HG03432 (cell line): Measurements from ENCODE around the gene RPTOR.
A peak's percentile ranks its signal among the peaks of the same experiment; 100 is the strongest.

Experiments
- ATAC-seq: cut with Tn5 transposase; IDR thresholded peaks from one replicate; pipeline ENCODE4 v1.9.1; 2021; ENCODE audit warnings: mild to moderate bottlenecking, moderate library complexity; ENCODE audit not compliant: unreplicated experiment

The RPTOR gene

DNA sequence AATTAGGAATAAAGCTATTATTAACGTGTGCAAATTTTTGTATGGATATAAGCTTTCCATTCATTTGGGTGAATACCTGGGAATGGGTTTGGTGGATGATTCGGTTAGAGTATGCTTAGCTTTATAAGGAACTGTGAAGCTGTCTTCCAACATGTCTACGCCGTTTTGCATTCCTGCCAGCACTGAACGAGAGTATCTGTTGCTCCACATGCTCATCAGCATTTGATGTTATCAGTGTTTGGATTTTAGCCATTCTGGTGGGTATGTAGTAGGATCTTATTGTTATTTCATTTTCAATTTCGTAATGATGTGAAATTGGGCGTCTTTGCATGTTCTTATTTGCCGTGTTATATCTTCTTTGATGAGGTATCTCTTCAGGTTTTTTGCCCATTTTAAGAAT, 168.0 kb downstream of the RPTOR start:
- no peak for ATAC-seq

DNA sequence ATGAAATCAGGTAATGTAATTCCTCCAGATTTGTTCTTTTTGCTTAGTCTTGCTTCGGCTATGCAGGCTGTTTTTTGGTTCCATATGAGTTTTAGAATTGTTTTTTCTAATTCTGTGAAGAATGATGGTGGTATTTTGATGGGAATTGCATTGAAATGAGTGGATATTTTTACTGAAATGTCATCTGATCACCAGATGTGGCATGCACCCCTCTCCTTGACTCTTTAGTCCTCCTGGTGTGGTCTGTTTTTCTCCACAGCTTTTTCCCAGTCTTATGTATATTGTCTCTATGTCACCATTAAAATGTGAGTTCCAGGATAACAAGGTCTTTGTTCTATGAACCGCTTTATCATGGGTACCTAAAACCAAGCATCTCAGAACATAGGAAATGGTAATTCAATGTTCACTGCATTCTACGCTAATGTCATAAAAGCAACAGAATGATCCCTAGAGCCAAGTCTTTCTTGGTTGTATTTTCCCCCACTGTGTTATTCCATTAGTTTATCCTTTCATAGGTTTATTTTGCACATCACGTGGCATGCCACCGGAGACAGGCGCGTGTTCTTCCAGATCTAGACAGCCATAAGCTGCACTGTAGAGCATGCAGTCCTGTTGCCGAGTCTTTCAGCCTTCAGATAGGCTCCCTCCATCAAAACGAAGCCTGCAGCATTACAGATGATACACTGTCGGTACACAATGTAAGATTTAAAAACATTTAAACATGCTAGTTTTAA, 172.5 kb downstream of the RPTOR start:
- ATAC-seq: no peak

DNA sequence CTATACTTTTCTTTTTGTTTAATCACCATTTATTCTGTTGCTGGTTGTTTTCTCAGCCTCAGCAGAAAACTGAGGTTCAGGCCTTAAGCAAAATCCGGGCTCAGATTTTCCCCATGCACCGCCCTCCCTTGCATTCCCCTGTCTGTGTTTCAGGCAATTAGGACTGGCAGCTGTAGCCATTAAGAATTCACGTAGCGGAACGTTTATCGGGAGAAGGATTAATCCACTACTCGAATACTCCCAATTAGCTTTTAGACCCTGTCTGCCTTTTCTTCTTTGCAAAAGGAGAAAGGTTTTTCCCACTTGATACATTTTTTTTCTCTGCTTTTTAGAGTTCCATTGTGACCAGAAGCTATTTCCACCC, 173.1 kb downstream of the RPTOR start:
- no peak for ATAC-seq

DNA sequence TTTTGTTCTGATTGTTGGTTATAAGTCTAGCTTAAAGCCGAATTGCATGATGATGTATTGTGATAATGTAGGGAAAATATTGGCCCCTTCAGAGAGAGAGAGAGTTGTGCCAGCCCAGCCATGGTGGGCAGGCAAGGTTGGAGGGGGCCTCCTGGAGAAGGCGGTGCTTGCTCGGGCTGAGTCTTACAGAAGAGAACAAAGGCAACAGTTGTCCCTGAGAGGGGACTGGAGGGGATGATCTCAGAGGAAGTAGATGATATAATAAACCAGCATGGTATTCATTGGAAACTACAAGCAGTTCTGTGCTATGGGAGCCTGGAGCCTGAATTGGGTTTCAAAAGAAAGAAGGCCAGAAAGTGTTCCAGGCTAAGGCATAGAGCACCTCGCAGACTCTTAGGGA, 173.8 kb downstream of the RPTOR start:
- no peak for ATAC-seq

DNA sequence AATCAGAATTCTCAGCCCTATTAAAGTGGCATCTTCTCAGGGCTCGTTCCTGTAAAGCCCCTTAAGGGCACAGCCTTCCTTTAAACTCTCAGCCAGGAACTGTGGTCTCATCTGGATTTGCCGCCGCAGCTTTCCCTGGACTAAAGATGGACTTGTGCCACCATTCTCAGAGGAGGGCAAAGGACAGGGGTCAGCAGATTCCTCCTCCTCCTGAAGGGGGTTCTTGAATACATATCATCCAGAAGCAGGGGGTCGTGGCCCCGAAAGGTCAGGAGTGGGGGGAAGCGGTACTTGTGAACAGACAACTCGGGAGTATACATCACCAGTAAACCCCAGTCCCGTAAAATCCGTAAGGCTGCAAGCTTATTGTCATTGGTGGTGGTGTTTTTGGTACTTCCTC, 174.8 kb downstream of the RPTOR start:
- ATAC-seq: no peak

DNA sequence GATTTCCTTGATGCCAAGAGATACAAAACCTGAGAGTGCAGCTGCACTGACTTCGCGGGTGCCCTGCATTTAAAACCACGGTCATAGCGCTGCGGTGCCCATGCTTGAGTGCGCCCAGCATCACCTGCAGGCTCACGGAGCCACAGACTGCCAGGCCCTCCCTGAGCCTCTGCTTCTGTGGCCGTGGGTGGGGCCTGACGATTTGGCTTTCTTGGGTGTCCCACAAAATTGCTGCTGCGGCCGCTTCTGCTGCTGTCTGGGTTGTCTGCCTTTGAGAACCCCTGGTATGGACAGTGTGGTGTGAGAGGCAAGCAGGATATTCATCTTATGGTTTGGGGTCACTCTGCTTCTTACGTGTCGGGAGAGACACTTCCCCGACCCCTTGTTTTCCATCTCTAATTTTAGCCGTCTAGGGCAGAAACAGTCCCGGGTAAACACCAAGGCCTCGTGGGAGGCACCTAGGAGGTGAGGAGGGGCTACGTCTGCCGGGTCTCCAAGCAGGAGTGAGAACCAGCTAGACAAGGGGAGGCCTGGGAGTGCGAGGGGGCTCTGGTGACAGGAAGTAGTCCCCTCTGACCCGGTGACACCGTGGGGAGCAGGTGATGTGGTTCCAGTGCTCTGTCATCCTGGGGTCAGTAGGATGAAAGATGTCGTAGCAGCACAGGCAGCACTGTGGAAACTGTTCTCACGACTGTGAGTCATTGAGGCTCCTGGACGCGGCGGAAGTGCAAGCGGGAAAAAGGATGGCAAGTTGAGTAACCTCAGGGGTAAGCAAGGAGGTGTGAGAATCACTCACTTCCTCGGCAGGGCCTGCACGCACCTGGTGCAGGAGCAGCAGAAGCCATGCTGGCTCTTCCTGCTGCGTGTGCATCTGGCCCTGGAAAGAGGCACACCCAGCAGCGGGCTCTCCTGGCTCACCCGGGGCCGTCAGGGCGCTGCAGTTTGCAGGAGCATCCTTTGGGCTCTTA, 176.3 kb downstream of the RPTOR start:
- no peak for ATAC-seq

DNA sequence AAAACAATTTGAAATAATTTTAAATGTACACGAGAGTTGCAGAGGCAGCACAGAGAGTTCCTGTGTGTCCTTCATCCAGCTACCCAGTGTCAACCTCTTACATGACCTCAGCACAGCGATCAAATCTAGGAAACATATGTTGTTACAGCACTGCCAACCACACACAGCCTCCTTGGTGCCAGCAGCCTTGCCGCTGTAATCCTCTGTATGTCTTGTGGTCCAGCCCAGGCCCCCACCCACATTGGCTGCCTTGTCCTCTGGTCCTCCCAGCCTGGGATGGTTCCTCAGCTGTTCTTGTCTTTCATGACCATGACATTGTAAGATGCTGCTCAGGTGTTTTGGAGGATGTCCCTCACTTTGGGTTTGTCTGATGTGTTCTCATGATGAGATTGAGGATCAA, 178.0 kb downstream of the RPTOR start:
- ATAC-seq: no peak

DNA sequence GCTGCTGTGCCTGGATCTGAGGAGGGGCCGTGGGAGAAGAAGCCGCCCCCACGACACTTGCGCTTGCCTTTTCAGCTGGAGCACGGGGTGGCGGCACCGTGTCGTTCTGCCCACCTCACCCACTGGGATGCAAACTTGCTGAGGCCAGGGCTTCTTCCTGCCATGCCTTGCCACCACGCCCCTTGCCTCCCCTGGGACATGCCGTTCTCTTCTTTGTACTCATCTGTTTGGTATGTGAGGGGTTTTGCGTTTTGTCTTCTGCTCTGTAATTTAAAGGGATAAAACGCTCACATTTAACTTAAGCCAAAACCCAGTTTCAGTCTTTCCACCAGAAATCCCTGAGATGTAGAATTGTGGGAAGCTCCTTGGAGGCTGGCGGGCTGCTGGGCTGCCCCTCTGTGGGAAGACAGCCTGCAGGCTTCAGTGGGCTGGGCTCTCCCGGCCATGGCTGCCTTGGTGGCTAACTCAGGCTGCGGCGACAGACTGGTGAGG, 180.2 kb downstream of the RPTOR start:
- no peak for ATAC-seq

DNA sequence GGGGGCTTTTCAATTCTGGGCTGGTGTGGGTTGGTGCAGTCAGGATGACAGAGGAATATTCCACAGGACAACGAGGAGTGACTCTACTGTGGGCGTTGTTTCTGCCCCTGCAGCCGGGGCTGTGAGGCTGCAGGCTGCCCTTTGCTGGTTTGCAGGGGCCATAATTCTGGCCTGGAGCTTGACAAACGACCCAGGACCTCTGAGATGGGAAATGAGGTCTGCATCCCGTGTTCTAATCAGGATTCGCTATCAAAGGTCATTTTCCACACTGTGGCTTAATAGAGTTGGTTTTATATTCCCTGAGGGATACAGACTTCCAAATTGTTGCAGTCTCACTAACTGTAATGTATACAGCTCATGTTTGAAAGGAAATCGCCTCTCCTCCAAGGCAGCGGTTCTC, 180.9 kb downstream of the RPTOR start:
- ATAC-seq: no peak

DNA sequence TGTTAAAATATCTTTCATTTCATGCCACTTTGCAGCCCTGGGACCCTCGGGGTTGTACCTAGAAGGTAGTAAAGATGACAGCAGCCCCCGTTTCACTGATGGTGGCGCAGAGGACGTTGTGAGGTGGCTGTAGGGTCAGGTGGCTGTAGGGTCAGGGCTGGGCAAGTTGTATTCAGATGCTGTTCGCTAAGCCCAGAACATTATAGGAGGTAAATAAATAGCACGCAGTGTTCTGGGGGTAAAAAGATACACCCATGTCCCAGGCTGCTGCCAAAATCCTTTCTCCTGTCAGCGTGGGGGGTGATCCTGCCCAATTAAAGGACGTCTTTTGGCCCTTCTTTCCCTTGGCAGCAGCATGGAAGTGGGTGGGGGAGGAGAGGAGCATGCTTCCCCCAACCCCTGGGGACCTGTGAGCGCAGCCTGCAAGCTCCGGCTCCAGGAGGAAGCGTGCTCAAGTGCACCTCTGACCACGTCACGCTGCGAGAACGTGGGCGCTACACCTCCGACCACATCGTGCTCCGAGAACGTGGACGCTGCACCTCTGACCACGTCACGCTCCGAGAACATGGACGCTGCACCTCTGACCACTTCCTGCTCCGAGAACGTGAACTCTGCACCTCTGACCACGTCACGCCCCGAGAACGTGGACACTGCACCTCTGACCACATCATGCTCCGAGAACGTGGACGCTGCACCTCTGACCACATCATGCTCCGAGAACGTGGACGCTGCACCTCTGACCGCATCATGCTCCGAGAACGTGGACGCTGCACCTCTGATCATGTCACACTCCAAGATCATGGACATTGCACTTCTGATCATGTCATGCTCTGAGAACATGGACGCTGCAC, 182.1 kb downstream of the RPTOR start:
- no peak for ATAC-seq

DNA sequence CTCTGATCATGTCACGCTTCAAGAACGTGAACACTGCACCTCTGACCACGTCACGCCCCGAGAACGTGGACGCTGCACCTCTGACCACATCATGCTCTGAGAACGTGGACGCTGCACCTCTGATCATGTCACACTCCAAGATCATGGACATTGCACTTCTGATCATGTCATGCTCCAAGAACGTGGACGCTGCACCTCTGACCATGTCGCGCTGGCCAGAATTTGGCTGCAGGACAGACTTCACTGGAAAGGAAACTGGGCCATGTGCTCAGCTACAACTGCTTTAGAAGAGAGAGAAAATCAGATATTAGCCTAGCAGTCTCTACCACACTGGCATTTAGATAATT, 182.7 kb downstream of the RPTOR start:
- no peak for ATAC-seq

DNA sequence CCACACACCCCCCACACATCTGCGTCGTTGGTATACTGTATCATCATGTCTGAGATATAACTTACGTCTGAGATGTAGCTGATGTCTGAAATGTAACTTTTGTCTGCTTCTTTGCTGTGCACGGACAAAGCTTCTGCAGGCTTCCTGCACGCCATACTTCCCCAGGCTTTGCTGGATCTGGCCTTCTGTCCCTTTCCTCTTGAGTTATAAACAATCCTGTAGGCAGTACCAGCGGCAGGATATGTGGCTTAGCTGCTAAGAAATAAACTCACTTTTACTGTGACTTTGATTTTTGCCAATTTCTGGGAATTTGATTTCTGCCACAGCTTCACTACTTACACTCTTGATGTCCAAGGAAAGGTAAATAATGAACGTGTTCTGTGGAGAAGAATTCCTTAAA, 184.4 kb downstream of the RPTOR start:
- no peak for ATAC-seq

DNA sequence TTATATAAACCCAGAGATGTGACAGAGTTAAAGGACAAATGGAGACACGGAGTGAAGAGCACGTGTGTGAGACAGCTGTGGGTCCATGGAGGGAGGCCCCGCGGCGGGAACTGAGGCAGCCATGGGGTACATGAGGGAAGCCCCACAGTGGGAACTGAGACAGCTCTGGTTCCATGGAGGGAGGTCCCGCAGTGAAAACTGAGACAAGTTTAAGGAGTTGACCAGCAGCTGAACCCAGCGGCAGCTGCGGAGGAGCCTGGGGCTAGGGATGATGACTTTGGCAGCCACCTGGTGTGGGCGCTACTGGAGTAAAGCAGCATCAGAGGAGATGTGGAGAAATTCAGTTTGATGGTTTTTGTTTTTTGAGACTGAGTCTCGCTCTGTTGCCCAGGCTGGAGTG, 185.1 kb downstream of the RPTOR start:
- ATAC-seq: no peak

DNA sequence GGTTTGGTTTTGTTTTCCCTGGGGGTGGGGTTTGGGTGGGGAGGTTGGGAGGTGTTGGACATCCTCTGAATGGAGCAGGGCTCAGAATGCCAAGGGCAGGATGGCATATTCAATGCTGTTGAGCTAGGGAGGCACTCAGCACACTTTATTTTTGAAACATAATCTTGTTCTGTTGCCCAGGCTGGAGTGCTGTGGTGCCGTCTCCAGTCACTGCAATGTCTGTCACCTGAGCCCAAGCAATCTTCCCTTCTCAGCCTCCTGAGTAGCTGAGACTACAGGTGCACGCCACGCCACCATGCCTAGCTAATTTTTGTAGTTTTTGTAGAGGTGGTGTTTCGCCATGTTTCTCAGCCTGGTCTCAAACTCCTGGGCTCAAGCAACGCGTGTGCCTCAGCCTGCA, 186.1 kb downstream of the RPTOR start:
- ATAC-seq: no peak

DNA sequence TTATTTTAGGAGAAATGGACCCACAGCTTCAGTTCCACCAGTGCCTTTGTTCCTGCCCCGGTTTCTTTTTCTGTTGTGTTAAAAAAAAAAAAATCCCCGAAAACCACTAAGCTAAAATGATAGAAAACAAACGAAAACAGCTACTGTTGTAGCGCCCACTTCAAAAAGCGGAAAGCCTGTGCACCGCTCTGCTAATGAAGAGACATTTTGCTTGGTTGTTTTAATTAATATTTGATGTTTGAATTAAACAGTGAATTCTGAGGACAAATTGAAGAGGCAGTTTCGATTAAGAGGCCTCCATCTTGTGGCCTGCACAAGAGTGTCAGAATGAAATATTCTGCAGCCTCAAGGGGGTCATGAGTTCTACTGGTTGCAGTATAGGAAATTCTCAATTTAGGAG, 186.7 kb downstream of the RPTOR start:
- ATAC-seq: no peak

DNA sequence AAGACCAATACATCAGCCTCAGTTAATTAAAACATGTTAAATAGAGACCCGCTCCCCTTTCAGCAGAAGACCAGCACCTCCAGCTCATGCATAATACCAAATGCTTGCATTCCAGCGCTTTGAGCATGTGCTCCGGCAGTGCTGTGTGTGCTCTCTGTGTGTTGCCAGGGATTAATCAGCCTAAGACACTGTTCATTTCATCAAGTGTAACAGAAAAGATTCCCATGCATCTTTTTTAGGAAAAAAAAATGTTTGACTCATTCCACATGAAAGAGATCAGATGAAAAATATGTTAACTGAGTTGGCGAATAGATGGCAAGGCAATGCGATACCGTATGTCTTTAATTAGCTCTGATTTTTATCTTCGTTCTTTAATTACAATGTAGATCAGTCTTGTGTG, 187.6 kb downstream of the RPTOR start:
- ATAC-seq: no peak

DNA sequence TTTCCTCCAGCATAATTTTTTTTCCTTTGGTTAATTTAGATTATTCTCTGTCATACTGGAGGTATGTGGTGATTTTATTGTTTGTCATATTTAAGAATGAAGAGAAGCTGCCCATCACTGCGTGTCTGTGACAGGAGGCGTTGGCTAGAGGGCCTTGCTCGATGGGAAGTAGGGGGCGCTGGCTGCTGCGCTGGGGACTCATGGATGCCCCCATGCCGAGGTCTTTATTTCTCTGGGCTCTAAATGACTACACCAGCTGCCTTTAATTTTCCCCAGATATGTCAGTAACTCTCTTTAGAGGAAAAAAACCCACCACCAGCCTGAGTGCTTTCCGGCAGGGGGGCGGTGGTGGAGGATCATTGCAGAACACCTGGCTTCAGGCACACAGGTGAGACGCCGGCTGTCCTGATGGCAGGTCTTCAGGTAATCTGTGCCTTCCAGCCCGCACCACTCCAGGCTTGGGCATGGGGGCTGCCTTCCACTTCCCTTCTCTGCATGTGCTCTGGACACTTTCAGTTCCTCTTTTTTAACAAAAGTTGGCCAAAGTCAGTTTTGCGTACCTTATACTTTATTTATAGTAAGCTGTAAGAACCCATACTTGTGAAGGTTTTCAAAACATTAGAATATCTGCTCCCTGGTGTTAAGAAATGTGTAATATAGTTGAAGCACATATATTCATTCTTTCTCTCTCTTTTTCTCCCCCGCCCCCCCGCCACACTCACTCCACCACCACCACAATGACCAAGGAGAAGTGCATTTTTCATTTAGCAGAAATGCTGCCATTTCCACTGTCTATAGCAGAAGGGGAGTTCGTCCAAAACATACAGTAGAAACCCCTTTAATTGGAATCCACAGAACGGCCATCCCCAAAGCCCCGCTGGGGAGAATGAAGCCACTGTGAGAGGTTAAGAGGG, 192.7 kb downstream of the RPTOR start:
- peak; percentile 72 for ATAC-seq

DNA sequence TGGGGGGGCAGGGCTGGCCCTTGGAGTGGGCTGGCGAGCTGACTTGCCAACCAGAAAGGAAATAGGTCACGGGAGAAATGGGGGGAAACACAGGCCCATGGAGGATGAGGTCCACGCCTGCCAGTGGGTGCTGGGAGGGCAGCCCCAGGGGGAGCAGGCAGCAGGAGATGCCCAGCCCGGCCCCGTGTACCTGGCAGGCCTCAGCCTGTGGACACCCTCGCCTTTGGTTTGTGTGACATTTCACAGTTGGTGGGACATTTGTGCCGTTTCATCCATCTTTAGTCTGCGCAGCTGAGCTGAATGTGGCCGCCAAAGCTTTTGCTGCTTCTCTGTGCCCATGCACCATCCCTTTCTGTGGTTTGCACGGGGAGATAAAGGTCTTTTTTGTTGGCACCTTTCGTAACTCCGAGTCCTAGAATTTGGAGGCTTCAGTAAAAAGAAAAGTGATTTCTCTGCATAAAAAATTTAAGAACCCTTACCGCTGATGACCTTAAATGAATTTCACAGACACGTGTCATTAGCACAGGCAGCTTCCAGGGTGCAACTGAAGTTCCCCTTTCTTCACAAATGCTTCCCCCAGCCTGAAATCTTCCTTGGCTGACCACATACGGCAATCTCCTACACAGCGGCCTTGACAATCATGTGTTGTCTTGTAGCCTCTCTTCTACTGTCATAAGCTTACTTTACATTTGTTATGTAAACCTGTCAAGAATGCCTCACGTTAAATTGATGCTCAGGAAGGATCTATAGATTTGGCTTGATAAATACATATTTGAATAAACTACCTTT, 193.6 kb downstream of the RPTOR start:
- ATAC-seq: peak; percentile 29

DNA sequence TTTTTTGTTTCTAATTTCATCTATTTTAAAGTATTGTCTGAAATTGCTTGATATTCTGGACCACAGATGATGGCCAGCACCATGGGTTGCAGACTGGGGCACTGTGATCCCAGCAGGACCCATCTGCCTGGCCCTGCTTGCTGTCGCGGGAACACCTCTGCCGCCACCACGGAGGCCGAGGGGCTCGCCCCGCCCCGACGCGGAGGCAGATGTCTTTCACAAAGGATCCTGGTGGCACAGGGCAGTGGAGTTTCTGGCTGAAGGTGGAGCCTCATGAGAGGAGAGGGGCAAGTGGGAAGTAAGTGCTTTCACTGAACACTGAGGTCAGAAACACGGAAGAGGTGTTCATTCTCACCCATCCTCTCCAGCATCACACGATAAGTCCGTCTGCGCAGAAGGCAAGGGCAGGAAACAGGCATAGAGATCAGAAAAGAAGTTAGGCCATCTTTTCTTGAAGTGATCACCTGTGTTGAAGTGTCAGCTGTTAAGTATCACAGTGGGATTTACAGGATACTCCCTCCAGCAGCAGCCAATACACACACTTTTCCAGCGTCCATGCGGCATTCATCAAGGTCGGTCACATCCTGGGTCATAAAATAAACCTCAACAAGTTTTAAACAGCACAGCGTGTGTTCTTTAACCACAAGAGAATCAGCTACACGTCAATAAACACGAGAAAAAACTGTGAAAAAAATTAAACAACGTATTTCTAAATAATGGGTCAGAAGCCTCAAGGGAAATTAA, 194.5 kb downstream of the RPTOR start:
- no peak for ATAC-seq
